GM19324 (cell line): ENCODE data around the gene RNF133.

Source experiments
- ATAC-seq: cut with Tn5 transposase; IDR thresholded peaks from one replicate; pipeline ENCODE4 v1.9.1; 2021; ENCODE audit warnings: mild to moderate bottlenecking, moderate library complexity; ENCODE audit not compliant: unreplicated experiment, low FRiP score

The RNF133 gene, protein sequence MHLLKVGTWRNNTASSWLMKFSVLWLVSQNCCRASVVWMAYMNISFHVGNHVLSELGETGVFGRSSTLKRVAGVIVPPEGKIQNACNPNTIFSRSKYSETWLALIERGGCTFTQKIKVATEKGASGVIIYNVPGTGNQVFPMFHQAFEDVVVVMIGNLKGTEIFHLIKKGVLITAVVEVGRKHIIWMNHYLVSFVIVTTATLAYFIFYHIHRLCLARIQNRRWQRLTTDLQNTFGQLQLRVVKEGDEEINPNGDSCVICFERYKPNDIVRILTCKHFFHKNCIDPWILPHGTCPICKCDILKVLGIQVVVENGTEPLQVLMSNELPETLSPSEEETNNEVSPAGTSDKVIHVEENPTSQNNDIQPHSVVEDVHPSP

GRCh38 chr7:122699017-122699416, at the start of gene RNF133:
RNF133 (minus strand) TSS chr7:122699117; CDS start chr7:122698918, 199 bp downstream.
- no peak for ATAC-seq

GRCh38 chr7:122748195-122748594, 49.3 kb upstream of the RNF133 start:
- no peak for ATAC-seq

GRCh38 chr7:122746948-122747347, 48.0 kb upstream of the RNF133 start:
- no peak for ATAC-seq

GRCh38 chr7:122743211-122743610, 44.3 kb upstream of the RNF133 start:
- no peak for ATAC-seq

DNA sequence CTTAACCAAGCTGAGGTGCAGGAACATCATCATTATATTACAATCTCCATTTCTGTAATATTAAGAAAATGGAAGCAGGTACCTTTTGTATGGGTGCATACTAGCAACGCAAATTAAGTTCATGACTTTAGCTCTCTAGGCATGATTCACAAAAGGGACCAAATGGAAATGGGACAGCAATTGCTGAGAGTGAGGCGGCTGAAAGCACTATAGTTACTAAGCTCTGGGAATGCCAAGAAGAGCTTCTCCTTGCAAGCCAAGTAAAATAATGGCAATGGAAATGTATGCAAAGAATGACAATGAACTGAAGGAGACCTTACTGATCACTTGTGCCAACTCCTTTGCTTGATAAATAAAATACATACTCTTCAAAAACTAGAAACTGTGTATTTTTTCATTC, 40.0 kb upstream of the RNF133 start:
- ATAC-seq = no peak

DNA sequence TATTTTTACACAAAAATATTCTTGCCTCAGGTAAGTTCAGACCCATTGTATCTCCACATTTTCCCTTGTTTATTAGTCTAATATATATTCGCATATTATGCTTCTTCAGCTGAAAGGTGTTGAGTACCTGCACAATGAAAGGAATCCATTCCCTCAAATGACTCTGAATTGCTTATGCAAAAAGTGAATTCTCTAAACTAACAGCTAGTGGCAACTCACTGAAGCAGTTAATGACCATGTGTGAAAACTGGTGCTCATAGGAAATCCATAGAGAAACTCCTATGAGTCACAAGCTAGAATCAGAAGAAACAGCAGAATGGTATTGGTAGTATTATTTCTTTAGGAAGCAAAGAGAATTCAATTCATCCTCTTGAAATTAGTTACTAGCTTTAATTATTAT, 37.3 kb upstream of the RNF133 start:
- no peak for ATAC-seq

GRCh38 chr7:122727759-122728158, 28.8 kb upstream of the RNF133 start:
- ATAC-seq = no peak

GRCh38 chr7:122727354-122727753, 28.4 kb upstream of the RNF133 start:
- no peak for ATAC-seq

DNA sequence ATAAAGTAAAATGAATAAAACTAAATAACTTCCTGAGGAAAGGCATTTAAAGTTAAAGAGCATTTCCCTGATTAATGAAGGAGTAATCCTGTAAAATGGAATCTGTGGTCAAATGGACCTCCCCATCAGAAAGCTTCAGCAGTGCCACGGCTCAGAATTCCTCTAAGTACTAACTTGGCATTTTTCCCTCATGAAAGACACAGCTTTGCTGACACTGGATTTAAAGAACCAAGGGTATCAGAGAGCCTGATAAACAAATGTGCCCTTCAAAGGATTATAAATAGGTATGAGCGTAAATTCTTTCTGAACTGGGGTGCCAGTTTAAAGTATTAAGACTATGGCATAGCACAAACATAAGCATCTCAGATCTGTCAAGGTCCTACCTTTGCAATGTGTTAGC, 28.0 kb upstream of the RNF133 start:
- ATAC-seq = no peak

DNA sequence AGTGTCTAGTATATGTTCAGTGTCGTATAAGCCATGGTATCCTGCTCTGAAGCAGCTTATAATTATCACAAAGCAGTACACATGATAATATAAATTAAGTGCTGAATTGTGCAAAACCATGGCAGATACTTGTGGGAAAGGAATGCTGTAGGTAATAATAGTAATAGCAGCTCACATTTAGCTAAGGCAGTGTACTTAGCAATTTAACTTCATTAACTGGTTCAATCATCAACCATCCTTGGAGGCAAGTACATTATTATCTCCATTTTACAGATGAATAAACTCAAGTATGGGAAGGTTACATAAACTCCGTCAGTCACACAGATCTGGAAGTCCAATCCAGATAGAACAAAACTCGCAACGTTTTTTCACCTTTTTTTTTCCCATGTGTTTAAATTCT, 25.4 kb upstream of the RNF133 start:
- ATAC-seq = no peak

DNA sequence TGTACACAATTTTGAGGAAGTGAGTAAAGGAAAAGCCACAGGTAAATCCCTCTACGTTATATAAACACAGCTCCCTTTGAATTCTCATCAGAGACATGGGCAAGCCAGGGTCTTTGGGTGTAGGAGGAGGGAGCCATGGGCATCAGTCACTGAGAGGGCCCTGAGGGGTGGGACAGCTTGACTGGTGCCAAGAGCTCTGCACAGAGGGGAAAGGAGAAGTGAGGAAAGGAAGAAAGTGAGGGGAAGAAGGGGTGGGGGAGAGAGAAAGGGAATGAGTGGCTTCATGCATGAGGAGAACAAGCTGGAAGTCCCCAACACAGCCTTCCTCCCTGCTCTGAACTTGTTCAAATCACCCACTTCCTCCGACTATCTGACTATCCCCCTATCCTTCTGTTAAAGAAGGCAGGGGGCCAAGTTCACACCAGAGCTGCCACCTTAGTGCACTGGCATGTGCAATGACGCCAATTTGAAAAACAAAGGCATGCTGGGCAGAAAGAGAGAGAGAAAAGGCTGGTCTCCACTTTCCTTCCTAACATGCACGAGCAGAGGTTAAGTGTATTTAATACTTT, 20.2 kb upstream of the RNF133 start:
- ATAC-seq = no peak

DNA sequence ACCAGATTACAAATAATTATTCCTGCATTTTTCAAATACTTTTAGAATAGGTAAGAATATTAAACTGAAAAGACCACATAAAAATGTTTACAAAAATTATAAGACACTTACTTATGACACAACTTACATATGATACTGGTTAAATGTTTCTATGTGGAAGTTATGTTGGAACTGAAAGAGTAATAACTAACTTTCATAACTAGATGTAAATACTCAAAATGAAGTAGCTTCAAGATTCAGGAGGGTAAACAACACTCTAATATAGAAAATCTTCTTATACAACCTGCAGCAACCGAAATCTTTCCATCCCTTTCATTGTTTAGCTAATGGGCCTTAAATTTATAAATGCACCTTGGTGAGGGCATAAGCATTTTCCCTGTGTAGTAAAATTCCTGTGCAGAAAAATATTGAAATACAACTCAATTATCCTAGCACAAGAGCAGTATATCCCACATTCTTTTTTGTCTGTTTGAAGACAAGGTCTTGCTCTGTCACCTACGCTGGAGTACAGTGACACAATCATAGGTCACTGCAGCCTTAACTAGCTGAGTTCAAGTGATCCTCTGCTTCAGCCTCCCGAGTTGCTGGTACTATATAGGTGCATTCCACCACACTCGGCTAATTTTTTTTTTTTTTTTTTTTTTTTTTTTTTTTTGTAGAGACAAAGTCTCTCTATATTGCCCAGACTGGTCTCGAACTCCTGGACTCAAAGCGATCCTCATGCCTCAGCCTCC, 18.6 kb upstream of the RNF133 start:
- ATAC-seq = no peak

GRCh38 chr7:122715183-122715582, 16.3 kb upstream of the RNF133 start:
- ATAC-seq = no peak

GRCh38 chr7:122710916-122711315, 12.0 kb upstream of the RNF133 start:
- ATAC-seq = no peak

GRCh38 chr7:122709930-122710646, 11.2 kb upstream of the RNF133 start:
- ATAC-seq = no peak

DNA sequence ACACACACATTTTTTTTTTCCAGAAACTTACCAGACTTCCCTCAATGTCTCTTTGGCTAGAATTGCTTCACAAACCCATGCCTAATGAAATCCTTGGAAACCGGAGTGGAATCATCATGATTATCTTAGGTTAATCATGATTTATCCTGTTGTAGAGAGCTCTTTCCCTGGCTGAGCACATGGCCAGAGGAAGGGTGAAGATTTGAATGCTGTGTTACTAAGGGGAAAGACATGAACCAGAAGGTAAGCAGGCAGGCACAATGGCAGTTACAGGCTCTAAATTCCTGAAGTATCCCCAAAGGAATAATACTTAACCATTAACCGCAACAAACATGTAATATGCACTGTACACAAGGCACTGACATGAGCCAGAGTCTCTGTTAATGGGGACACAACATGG, 7.9 kb upstream of the RNF133 start:
- ATAC-seq = no peak

DNA sequence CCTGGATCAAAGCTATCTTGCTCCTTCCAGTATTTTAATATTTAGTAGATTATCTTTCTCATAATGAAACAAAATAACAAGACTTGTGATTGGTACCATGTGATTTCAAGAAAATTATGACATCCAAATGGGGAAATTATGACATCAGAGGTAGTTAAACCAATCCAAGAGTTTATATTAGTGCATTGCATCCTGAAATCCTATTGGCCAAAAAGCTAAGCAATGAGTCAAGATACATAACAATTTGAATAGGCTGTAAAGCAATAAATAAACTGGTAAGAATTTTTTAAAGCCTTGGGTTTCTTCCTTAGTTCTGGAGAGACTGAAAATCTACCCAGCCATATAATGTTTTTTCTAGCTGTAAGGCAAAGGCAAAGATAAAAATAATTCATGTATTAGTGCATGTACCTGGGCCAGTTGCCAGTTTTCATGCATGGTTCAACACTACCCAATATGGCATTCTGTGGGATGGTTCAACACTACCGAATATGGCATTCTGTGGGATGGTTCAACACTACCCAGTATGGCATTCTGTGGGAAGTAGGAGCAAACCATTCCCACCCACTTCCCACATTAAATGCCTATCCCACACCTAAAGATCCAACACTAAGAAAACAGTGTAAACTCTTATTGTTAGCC, 4.1 kb upstream of the RNF133 start, which contains the start of gene RNF148:
Gene RNF148, minus strand, starts transcription at position 51 of the 639 bp plus-strand sequence. CDS start 172 bp downstream, outside the sequence.
- ATAC-seq = no peak

- no peak for ATAC-seq
These were observed 3.1 kb downstream of the RNF133 start for GRCh38 chr7:122695816-122696215.

DNA sequence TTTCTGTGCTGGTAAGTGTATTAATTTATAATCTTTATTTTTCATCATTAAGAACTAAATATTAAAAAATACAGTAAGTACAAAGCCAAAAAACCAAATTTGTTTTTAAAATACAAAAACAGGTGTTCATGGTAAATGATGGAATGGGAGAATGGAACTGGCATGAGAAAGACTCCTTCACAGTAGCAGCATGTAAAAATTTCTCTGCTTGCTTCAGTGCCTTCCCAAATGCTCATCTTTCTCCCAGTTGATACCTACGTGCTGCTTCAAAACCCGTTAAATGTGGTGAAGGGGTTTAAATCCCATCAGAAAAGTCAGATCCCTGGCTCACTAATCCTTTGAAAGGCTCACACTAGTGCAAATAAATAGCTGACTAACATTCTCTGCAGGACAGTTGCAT, 4.2 kb downstream of the RNF133 start:
- ATAC-seq = no peak

- ATAC-seq = no peak
These were observed 6.1 kb downstream of the RNF133 start for GRCh38 chr7:122692769-122693309.
